PC-3 (cell line): ENCODE results near the gene SHQ1.

Experiments
- EZH2 ChIP-seq: fragments of 300-600 bp; sonication (generic); IDR thresholded peaks from one replicate; pipeline ENCODE4 v1.6.1; 2017; ENCODE audit warnings: antibody characterized with exemption, mild to moderate bottlenecking, low read length; ENCODE audit not compliant: unreplicated experiment
- EZH2phosphoT487 ChIP-seq: fragments of 300-600 bp; sonication (generic); IDR thresholded peaks from 2 replicates; pipeline ENCODE4 v1.6.1; 2018; ENCODE audit warnings: mild to moderate bottlenecking, antibody characterized with exemption, low read length, borderline replicate concordance
- TF ChIP-seq, protein P1 (sequence below): fragments of 300-600 bp; sonication (generic); conservative IDR thresholded peaks from 2 replicates; pipeline ENCODE4 v1.5.1; 2017; ENCODE audit warnings: antibody characterized with exemption, low read depth, mild to moderate bottlenecking, low read length

DNA sequence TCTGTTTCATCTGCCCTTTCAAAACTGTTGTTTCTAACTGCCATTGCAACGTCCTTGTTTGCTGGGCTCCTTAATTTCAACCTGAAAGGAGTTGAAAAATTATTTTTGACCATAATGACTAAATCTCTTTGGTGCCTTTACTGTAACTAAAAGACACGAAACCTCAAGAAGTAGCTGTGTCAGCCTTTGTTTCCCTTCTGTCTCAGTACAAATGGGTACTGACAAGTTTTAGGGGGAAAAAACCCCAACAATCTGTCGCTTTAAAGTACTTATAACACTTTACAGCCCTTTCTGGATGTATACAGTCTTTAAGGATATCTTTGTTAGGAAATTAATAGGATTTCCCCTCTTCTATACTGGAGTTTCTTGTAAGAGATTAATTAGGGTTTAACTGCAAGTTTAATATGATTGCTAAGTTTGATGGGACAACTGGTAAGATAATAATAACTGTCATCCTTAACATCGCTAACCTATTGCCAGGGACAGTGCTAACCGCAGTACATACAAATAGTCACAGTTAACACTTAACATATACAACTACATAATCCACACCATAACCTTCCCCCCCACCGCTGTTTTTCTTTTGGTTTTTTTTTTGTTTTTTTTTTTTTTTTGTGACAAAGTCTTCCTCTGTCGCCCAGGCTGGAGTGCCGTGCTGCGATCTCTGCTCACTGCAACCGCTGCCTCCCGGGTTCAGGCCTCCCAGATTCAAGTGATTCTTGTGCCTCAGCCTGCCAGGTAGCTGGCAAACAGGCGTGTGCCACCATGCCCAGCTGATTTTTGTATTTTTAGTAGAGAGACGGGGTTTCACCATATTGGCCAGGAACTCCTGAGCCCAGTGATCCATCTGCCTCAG lies 41.3 kb upstream of the SHQ1 start:
- TF ChIP-seq, protein P1, sequence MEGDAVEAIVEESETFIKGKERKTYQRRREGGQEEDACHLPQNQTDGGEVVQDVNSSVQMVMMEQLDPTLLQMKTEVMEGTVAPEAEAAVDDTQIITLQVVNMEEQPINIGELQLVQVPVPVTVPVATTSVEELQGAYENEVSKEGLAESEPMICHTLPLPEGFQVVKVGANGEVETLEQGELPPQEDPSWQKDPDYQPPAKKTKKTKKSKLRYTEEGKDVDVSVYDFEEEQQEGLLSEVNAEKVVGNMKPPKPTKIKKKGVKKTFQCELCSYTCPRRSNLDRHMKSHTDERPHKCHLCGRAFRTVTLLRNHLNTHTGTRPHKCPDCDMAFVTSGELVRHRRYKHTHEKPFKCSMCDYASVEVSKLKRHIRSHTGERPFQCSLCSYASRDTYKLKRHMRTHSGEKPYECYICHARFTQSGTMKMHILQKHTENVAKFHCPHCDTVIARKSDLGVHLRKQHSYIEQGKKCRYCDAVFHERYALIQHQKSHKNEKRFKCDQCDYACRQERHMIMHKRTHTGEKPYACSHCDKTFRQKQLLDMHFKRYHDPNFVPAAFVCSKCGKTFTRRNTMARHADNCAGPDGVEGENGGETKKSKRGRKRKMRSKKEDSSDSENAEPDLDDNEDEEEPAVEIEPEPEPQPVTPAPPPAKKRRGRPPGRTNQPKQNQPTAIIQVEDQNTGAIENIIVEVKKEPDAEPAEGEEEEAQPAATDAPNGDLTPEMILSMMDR = no peak
- TF ChIP-seq EZH2phosphoT487 = no peak
- TF ChIP-seq EZH2 = no peak
